Dedifferentiated amniotic fluid mesenchymal stem cell (primary cell): ENCODE measurements around the gene B3GNT2.
"Not testable (repeated sequence)": the region's sequence is repeated elsewhere in the genome, so short reads cannot be mapped to it uniquely, and the experiment has no call there.

Experiments used
- DNase-seq: peaks from one replicate; pipeline ENCODE4 v3.0.0-alpha.2; 2016; ENCODE audit errors: extremely low spot score

B3GNT2 gene

DNA sequence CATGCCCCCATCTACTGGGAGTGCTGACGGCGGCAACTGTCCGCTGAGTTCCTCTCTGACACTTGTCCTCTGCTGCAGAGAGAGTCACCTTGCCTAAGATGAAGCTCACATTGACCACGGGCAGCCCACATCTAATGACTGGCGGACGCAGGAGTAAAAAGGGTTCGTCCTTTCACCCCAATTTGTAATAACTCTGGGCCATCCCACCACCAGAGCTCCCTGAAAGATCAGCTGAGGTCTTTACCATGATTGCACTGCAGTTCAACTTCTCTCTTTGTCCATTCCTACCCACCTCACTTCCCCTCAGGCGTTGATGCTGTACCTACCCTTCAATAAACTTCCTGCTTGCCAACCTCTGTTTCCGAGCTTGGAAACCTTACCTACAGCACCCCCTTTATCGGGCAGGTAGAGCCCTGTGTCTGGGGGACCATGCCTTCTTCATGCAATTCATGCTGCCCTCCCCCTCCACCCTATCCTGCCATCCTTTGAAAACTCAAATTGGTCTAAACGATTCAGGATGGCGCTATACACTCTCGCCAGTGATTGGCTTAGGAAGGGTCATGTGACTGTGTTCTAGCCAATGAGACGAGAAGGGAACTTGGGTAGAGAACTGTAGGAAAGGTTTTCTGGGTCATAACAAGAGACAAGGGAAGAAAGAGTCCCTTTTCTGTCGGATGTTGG lies 10.3 kb upstream of the B3GNT2 start:
- DNase-seq: no peak

DNA sequence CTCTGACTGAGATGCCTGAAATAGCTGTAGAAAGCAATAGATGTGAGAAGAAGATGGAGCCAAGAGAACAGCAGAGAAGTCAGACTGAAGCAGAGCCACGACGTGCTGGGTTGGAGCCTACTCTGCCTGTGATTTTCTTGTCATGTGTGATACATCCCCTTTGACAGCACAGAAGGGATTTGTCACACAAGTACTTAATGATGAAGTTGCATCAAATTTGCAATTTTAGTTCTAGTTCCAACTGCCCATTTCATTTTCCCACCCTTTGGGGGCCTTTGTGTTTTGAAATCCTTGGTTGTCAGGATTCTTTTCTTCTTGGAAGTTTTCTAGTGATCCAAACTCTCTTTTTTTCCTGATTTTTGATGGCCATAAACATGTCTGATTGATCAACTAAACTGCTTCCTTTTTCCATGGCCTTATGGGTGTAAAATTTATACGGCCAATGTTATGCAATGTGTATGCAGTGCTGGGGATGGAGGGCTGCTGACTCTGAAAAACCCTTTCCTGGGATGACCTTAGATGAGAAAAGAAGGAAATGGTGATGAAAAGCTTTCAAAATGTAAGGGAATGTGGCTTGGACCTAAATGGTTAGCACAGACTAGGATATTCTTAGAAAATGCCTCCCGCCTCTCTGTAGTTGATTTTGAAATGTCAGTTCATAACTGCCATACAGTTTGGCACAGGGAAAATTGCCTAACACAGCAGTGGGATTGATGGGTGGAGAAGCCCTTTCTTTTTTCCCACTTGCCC lies 9.6 kb upstream of the B3GNT2 start:
- no peak for DNase-seq

DNA sequence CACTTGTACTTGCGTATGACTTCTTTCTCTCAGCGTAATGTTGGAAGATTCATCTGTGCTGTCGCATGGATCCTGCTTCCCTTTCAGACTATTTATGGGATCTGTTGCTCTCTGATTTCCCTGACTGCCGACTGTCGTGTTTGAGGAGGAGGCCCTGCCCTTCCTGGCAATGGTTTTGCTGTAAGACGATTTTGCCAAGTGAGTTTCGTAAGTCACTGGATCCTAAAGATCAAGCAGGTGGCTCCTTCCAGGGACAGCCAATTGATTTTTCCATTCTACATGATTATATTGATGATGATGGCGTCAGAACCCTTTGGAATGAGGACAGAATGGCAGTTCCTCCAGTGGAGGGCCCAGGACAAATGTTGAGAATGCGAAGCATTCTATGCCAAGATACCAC lies 8.7 kb upstream of the B3GNT2 start:
- DNase-seq: no peak

DNA sequence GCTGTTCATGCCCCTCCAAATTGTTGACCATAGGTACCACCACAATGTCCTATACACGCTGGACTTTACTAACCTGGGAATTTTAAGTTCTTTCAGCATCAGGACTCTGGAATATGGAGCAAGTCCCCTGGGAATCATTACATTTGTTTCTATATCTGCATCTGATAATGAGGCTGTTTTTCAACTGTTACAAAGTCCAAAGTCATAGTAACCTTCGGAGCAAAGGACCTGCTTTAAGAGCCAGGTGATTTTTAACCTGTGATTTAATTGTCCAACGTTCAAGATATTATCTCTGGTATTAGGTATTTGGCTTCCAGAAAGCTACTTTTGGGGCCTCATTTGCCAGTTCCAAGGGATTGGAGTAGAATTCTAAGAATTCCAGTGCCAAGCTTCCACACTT lies 7.5 kb upstream of the B3GNT2 start:
- no peak for DNase-seq

DNA sequence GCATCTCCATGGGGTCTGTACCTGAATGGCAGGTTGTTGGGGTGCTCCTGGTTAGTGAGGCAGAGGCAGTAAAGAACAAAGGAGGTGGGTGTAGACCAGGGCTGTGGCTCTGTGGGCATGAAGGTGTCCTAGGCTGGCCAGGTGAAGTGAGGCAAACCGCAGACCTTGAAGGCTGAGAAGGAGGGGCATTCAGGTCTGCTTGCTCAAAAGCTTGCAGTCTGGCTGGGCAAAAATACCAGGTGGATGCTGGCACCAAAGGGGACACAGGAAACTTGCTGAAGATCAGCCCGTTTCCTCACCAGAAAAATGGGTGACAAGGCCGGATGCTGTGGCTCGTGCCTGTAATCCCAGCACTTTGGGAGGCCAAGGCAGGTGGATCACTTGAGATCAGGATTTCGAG lies 6.7 kb upstream of the B3GNT2 start:
- no peak for DNase-seq

DNA sequence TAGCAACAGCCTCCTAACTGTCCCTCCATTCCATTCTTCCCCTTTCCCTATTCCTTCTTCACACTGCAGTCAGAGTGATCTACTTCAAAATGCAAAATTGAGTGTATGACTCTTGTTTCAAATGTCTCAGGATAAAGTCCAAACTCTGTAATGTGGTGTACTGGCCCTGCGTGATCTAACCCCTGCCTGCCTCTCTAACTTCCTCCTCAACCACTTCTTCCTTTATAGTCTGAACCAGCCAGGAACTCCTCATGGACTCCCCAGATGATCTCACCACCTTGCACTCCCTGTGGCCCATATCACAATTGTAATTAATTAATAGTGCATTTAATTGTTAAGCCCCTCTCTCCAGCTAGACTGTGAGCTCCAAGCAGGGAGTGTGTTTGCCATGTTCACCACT lies 3.1 kb upstream of the B3GNT2 start:
- no peak for DNase-seq

DNA sequence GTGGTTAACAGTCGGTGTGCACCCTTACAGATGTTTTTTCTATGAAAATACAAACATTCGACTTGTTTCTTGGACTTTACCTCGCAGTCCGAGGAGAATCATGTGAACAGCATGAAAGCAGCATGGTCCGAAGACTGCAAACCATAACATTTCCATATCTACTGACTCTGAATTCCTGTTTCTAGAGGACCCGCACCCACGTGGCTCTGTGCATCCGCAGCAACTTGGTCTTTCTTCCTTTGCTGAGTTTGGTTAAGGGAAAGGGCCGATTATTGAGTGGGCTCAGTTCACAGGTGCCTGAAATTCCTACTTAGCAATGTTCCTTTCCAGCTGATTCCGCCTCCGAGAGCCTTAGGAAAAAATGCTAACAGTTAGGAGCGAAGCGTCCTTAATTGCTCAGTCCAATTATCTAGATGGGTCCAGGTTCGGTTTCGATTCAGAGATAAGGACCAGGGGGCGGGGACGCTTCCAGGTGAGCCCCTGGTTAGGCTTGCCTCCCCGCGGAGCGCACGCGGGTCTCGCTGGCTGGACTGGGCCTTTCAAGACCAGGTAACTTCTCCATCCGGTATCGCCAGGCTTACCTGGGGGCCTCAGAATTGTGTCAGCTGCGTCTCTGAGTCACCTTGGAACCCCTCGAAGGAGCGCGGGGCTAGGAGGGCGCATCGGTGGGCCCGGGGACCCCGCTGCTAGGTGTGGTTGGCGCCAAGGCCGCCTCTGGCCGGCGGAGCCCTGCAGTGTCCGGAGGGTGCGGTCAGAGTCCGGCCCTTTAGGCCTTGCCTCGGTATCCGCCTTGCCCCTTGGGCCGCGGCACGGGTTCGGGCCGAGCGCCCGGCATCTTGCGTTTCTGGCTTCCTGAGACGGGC lies 1.1 kb upstream of the B3GNT2 start:
- DNase-seq: no peak

DNA sequence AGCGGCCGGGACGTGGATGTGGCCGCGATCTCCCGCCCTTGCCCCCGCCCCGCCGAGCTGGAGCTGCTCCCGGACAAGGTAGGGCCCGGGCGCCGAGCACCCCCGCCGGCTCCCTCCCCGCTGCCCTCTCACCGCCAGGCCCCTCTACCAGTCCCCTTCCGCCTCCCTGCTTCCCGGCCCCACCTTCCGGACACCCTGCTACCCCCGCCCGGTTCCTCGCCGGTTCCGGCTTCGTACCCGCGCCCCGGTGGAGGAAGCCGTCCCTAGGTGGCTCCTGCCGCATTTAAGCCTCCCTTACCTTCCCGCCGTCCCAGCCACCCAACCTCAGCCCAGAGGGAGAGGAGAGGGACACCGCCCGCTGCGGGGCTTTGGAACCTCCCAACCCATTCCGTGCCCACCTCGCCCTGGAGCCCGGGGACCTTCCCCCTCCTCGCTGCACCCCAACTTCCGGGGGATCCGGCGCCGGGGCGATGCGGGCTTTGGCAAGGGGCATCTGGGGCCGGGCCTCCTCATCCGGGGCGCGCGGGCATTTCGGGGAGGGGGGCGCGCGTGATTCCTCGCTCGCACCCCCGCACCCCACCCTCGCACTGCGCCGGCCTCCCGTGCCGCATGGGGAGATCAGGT lies 475 bp downstream of the B3GNT2 start:
- DNase-seq: no peak

DNA sequence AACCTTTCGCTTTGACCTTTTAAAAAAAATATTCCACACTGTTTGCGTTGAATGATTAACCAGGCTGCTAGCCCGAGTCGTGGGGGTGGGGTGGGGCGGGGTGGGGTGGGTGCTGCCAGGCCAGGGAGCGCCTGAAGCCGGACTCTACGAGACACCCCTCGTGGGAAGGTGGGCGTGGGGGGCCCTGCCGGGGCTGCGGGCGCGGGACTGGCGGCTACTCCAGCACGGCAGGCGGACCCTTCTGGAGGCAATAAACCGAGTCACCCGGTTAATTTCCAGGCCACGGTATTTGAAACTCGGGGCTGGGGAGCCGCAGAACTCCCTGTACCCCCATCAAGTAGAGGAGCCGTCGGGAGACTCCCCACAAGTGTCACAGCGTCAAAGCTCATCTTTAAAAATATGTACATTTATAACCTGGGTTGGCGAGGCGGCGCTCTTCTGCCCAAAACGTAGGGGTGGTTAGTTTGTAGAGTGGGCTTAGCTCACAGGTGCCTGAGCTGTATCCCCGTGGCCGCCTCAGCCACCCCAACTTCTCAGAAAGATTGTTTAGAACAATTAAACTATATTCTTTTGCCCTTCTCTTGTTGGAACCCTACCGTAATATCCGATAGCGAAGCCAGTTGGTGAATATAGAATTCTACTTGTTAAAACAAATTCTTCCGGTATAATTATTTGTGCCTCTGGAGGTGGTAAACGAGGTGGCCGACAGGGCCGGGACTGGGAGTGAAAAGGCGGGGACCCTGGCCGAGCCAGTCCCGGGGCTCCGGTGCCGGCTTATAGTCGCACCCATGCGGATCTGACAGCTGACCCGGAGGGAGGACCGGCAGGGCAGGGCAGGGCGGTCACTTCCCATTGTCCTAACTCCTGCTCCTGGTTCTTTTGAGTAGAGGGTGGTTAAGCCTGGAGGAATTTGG lies 1.4 kb downstream of the B3GNT2 start:
- DNase-seq: no peak

DNA sequence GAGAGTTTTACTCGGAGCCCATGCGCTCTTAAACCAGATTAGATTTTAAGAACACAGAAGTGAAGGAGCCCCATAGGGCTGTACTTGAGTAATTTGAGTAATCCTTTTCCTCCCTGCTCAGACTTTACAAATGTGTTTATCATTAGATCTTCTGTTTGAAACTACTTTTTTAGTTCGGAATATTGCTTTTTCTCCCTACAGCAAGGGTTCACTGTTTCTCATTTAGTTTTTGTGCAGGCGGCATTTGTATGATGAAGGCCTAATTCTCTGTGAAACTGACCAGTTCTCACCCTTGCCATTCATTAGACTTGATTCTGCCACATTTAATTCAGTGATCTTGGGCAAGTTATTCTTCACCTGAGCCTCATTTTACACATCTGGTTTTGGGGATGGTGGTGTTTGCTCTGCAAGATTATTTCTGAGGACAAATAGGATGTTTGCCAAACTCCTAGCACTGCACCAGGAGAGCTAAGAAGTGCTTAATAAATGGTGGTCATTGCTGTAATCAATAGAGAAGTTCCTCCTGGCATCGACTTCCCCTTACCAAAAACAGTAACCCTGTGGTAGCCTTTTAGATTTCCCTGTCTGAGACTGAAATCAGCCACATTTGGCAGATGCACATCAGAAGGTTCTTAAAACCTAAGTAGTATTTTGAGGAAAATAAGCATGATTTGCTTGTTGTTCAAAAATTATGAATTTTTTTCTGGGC lies 2.2 kb downstream of the B3GNT2 start:
- DNase-seq: no peak

DNA sequence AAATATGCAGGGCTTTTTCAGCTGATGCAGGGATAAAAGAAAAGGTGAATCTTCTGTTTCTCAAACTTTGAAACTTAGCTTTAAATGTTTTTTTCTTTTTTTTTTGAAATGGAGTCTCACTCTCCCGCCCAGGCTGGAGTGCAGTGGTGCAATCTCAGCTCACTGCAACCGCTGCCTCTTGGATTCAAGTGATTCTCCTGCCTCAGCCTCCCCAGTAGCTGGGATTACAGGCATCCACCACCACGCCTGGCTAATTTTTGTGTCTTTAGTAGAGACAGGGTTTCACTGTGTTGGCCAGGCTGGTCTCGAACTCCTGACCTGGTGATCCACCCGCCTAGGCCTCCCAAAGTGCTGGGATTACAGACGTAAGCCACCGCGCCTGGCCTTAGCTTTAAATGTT lies 2.9 kb downstream of the B3GNT2 start:
- not testable (repeated sequence) for DNase-seq

DNA sequence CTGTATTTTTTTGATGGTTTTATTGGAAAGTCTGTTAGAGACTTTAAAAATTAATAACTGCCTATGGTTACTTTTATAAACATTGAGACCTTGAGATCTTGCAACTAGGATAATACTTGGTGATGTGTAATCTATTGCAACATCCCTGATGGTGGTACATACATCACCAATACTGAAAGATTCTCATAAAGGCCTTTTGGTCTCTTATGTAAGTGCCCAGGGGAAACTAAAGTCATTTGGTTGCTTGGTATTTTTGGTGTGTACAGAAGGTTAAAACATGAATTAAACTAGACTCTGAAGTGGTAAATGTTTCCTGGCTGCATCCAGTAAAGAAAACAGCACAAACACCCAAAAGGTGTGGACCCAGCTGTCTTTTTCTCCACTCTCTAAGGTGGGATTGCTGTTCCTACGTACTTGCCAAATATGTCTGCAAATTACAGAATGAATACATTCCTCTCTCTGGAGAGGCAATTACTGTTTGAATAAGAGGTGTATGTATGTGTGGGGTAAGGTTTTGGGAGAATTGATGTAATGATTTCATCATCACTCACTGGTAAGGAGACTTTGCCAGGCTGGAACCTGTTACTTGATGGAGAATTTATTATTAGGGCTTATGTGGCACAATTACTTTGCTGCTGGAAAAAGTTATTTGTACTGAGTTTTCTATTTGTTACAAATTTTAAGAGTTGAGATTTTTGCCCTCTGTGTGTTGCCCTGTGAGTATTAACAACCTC lies 3.6 kb downstream of the B3GNT2 start:
- DNase-seq: no peak

DNA sequence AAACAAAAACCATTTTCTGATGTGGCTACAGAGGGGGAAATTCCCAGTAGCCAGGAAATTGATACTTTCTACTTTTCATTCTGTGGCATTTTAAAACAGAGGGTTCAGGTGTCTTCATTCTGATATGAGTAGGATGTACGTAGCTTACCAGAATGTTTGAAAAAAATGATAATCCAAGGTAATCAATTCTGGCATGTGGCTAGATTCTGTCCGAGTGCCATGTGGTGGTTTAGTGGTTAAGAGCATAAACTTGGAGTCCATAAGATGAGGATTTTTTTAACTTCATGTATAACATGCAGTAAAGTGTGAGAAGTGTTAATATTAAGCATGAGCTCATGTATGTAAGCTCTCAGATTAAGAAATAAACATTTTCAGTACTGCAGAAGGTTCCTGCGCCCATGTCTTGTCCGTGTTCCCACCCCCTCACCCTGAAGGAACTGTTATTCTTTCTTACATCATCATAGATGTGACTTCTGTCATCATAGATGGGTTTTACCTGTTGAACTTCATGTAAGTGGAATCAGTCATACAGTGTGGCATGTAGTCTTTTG lies 4.5 kb downstream of the B3GNT2 start:
- DNase-seq: no peak

DNA sequence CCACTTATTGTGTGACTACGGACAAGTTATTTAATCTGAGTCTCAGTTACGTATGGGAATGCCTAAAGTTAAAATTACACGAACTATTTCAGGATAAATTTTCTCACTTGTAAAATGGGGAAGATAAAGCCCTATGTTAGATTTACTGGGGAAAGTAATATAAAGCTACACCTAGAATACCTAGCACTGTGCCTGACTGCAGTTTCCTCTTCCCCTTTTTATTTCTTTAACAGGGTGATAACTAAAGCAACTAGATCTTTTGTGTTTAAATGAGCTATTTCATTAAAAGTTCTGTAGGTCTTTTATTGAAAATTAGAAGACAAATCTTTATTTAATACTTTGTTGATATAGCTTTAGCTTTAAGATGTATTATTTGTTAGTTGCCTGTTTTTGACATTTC lies 5.0 kb downstream of the B3GNT2 start:
- DNase-seq: no peak

DNA sequence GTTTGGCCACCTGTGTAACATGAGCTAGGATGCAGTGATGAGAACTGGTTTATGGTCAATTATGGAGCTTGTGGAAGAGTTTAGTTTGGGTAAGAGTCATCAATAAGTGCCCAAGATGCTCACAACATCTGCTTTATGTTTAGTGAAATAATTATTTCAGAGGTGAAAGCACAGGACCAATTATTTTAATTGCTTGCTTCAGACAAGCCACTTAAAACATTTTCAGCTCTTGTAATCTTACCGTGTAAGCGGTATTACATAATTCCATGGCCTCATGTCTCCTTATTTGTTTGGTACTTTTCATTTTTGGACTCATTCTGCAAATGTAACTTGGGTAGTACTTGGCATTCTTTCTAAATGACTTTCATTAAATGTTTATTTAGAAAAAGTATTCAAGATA lies 5.4 kb downstream of the B3GNT2 start:
- DNase-seq: no peak

DNA sequence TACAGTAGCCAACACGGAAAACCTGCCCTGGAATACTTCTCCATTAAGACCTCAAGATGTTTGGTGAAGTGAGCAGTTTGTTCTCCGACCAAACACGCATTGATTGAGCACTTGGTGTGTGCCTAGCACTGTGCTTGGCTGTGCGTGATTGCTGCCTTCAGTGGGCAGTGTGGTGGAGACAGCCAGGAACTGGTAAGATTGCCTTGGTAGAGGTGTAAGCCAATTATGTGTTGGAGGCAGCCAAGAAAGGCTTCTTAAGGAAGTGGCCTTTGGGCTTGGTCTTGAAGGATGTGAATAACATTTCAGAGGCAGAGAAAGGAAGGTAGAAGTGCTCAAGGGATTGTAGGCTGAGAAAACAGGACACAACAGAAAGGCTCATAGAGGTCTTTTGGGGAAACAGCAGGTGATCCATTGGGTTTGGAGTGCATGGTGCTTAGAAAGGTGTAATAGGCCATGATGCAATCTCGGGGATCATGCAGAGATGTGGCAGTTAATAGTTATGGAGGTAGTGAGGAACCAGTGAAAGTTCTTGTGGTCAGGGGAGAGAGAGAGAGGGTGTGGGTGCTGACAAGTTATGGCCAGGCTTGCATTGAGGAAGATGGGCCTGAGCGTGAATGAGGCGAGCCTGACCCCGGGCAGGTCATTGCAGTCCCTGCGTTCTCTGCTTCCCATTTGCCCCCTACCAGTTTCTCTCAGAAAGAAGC lies 6.3 kb downstream of the B3GNT2 start:
- no peak for DNase-seq

DNA sequence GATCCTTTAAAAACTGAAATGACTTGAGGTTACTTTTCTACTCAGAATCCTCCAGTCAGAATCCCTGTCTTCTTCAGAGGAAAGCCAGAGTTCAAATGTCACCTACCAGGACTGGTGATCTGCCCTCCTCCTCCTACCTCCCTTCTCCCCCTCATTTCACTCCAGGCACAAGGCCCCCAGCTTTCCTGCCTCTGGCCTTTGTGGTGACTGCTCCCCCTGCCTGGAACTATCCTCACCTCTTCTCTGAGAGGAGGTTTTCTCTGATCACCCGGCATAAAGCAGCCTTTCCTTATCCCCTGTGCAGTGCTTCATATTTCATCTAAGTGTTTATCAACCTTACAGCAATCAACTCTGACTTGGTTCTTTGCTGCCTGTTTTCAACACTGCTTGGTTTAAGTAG lies 6.8 kb downstream of the B3GNT2 start:
- DNase-seq: no peak

DNA sequence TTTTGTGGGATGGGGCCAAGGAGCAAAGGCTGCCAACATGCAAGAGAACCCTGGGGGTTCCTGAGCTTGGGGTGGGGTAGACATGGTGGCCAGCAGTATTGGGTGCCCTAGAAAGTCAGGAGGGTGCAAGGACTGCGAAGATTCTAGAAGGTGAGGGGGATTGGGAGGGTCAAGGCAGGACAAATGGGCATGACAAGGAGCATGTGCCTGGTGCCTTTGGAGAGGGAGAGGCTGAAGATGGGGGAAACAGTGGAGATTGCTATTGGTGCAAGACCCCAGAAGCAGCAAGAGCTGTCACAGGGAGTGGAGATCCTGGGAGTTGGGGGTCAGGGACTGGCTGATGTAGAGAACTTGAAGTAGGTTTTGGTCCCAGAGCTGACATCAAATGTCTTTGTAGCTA lies 7.5 kb downstream of the B3GNT2 start:
- DNase-seq: no peak

DNA sequence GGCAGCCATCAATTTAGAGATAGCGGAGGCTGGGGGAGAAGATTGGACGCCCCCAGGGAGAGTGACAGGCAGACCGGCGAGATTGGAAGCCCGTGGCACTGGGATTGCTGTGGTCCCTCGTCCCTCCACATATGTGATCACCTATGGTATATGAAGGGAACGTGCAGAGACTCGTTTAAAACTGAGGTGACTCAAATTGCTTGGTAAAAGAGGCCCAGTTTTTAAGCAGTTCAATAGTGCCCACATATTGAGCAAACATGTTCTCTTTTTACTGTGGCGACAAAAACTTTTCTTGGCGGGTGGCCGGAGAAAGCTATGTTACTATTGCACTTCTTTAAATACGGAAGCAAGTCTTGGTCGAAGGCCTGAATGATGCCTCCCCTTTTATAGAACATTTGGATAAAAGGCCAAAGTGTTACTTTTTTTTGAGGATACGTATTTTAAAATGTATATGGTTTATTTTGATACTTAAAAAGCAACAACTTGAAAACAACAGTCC lies 9.1 kb downstream of the B3GNT2 start:
- DNase-seq: no peak
